HL-60/S4 treated with retinoic acid at 250 ng/mL for 4 days and 3 days (cell line): ENCODE measurements around the gene RASSF5.

Experiments
- in situ Hi-C: fragments of 300-500 bp; cut with MboI; formaldehyde crosslinking; loops from 2 replicates; pipeline ENCODE4 v1.7.0; 2022; ENCODE audit warnings: low sequenced_read_pairs

The RASSF5 gene

GRCh38 chr1:206496131-206496793, 11.1 kb upstream of the RASSF5 start:
- in situ Hi-C loops = no loop called here

DNA sequence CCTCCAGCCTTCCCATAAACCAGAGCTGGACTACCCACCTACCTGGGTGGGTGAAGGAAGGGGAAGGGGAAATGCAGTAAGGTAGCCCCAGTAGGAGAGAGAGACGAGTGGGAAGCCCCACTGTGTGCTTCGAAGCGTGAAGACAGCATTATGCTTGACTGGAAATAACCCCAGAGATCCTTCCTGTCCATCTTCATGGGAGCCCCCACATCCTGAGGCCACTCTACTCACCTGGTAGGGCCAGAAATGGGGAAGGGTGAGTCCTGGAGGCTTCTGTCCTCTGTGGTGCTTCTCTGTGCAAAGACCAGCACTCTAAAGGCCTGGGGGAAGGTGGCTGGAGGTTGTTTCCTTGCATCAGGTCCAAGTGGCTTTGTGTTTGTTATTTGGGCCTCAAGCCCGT, 10.0 kb upstream of the RASSF5 start:
- in situ Hi-C loops = no loop called here

GRCh38 chr1:206497774-206498173, 9.6 kb upstream of the RASSF5 start:
- in situ Hi-C loops = no loop called here

DNA sequence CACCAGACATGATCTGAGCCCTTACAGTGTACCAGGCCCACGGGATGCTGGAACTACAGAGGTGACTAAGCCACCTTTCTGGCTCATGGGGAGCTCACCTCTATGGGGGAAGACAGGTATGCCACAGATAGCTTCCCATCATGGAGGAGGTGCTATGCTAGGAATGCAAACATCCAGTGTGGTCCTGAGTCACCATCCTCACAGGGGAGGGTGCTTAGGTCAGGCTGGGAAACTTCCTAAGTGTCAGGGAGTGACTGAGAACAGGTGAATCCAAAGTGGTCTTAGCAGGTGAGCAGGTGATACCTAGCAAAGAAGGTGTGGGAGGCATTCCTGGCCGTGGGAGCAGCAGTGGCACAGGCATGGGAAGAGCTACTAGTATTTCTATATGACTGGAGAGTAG, 8.6 kb upstream of the RASSF5 start:
- in situ Hi-C loops = no loop called here

DNA sequence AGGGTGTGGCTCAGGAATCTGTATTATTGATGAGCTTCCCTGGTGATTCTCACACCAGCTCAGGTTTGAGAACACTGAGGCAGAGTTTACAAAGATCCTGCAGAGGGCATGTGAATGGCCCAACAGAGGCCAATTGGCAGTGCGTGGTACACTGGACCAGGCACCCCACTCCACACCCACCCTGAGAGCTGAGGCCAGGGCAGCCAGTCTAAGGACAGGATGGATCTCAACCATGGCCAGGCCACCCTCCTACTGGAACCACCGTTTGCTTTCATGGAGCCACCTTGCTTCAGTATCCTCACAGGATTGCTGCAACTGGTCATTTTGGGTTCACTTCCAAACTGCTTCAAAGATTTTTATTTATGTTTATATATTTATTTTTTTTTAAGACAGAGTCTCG, 7.3 kb upstream of the RASSF5 start:
- in situ Hi-C loops = no loop called here

GRCh38 chr1:206501881-206502280, 5.5 kb upstream of the RASSF5 start:
- in situ Hi-C loops = no loop called here

DNA sequence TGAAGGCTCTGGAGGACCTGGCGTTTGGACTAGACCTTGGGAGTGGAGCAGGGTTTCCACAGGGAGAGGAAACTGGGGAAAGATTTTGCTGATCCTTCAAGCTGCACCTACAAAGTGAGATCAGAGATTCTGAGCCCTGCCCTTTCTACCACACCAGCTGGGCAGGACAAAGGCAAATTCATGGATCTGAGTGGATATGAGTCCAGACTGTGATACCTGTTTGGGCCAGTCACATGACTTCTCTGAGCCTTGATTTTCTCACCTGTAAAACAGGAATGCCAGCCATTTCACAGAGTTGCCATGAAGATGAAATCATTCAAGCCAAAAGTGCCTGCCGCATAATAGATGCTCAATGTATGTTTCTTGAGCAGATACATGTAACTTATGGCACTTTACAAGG, 4.9 kb upstream of the RASSF5 start:
- in situ Hi-C loops = no loop called here

DNA sequence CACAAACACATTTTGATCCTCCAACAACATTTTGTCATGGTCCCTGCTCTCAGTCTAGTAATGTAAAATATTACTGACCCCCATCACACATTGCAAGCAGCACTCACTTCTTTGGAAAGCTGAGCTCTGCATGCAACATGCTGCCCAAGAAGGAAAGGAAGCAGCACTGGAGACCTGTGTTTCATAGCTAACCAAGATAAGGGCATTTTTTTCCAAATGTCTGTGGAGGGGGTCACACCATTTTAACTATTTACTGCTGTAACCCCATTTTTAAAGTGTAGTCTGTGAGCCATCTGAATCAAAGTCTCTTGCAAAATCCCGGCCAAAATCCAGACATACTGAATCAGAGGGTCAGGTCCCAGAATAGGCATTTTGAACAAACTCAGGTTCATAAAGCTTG, 4.5 kb upstream of the RASSF5 start:
- in situ Hi-C loops = no loop called here

DNA sequence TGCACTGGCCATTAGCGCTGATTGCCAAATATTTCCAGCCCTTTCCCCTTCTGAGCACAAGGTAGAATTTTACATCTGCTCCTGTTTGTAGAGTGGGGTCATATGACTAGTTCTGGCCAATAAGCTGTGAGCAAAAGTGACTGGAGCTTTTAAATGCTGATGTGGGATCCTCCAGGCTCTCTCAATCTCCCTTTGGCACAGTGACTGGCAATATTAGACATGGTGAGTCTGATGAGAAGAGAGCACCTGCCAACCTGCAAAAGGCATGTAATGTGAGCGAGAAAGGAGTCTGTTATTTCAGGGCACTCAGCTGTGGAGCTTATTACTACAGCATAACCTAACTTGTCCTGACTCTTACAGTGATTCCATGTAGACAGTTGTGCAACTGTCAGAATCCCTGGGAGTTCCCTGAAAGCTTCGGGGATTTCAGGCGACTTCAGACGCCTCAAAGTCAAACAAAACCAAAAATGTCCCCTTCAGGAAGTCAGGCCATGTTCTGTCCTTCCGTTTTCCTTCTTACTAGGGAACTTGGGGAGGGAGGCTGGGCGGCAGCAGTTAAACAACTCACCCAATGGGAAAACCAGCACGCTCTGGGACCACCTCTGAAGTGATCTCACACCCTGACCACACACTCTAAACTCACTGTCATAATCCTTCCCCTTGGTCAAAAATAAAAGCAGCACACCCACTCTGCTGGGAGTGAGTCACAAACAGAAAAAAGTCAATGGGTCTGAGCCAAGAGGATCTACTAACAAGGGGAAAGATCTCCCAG, 3.6 kb upstream of the RASSF5 start:
- in situ Hi-C loops = no loop called here

GRCh38 chr1:206504363-206504713, 3.0 kb upstream of the RASSF5 start:
- in situ Hi-C loops = no loop called here

- in situ Hi-C loops = no loop called here
These were observed 1.5 kb upstream of the RASSF5 start for GRCh38 chr1:206505702-206506355.

GRCh38 chr1:206506405-206507283, 687 bp upstream of the RASSF5 start:
- in situ Hi-C loops = no loop called here

DNA sequence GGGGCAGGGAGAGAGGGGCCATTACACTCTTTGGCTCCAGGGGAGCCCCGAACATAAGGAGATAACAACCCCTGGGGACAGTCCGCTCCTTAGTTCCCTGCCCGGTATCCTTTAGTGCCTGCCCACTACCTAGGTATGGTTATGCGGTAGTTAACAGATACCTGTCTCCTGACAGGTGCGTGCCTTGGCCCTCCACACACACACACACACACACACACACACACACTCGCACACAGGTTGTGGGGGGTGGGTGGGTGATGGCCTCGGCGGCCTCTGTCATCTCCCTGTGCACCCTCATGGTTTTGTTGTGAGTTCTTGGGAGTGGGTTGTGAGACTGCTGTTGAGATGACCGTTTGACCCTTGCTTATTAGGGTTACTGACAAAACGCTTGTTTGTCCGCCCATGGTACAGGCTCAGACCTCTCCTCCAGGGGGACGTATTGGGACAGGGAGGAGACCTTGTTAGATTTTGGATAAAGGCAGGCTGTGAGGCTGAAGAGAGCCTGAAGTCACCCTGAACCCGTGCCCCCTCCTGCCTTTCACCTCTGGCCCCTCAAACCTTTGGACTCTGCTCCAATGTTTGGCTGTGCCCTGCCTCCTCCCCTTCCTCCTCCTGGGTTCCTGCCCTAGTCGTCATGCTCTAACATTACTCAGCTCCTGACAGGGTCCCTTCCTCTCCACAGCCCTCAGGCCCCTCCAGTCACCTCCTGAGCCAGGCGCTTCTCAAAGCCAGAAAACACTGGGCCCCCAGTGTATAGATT, 979 bp downstream of the RASSF5 start:
- in situ Hi-C loops = no loop called here

DNA sequence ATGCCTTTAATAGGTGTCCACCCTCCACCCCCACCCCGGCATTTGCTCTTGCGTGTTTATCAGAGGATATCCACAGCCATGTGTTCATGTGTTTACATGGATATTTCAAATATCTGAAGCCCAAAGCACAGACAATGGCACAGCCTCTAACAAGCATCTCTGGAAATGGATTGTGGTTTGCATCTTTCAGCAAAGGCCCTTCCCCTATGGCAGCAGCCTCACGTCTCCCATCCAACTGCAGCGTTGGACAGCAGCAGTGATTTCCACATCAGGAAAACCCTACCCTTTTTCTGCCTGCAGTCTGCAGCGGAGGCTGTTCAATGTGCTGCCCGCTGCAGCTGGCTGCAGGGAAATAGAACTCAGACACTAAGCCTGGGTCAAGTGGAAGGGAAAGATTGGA, 1.6 kb downstream of the RASSF5 start:
- in situ Hi-C loops = no loop called here

DNA sequence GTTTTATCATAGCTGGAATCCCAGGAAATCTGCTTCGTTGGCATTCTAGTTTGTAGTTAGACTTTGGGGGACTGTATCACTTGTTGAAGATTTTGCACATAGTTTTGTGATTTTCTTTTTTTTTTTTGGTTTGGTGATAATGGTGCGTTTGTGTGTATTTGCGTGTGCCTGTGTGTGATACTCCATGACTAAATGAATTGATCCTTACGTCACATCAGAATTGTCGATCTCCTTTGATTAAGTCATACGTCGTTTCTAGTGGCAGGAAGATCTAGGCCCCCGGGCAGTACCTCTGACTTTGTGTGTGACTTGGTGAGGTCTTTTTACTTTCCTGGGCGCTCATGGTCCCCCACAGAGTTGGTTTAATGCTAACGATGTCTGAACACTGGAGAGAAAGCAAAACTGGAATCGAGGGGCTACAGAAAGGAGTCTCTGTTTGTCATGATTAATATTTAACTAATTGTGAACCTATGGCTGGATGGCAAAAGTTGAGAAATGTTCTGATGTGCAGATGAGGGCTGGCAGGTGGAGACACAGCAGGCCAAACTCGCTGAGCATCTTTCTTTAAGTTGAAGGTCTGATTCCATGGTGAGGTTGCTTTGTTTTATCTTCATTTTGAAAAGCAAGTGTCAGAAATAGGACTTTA, 2.4 kb downstream of the RASSF5 start:
- in situ Hi-C loops = no loop called here

DNA sequence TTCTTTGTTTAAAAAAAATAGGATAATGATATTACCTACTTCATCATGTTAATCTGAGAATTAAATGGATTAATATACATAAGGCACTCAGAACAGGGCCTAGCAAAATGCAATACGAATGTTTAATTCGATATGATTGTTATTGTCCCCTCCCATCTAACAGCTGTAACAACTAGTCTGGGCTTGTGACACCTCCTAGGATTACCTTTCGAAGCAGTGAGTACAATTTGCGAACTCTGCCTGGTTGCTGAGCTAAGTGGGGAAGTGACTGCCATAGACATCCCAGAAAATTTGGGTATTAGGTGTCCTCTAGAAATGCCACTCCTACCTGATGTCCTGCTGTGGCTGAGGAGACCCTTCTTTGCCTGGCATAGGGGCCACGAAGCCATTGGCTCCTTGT, 3.0 kb downstream of the RASSF5 start:
- in situ Hi-C loops = no loop called here

GRCh38 chr1:206511362-206512057, 4.2 kb downstream of the RASSF5 start:
- in situ Hi-C loops = no loop called here

GRCh38 chr1:206512058-206512850, 4.9 kb downstream of the RASSF5 start:
- in situ Hi-C loops = no loop called here

- in situ Hi-C loops = no loop called here
These were observed 5.5 kb downstream of the RASSF5 start for GRCh38 chr1:206512851-206513180.
